HG03280 (cell line): ENCODE data around the gene MAGI3.
"Not testable (repeated sequence)": the region's sequence is repeated elsewhere in the genome, so short reads cannot be mapped to it uniquely, and the experiment has no call there.

Experiments used
- ATAC-seq: cut with Tn5 transposase; IDR thresholded peaks from one replicate; pipeline ENCODE4 v1.9.1; 2021; ENCODE audit warnings: mild to moderate bottlenecking, moderate library complexity; ENCODE audit not compliant: unreplicated experiment

The MAGI3 gene

DNA sequence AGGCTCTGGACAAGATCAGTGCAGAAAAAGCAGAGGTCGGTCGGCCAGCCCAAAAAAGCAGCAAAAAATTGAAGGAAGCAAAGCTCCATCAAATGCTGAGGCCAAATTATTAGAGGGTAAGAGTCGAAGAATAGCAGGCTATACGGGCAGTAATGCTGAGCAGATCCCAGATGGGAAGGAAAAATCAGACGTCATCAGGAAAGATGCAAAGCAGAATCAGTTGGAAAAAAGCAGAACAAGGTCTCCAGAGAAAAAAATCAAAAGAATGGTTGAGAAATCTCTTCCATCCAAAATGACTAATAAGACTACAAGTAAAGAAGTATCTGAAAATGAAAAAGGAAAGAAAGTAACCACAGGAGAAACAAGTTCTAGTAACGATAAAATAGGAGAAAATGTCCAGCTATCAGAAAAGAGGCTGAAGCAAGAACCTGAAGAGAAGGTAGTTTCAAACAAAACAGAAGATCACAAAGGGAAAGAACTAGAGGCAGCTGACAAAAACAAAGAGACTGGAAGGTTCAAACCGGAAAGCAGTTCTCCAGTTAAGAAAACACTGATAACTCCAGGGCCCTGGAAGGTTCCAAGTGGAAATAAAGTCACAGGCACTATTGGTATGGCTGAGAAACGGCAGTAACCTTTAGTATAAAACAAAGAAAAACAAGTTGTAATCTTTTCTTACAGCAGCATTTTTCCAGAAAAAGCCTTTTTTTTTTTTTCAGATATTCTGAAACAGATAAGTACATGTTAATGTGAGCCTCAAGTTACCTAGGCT, 293.3 kb downstream of the MAGI3 start:
- no peak for ATAC-seq

DNA sequence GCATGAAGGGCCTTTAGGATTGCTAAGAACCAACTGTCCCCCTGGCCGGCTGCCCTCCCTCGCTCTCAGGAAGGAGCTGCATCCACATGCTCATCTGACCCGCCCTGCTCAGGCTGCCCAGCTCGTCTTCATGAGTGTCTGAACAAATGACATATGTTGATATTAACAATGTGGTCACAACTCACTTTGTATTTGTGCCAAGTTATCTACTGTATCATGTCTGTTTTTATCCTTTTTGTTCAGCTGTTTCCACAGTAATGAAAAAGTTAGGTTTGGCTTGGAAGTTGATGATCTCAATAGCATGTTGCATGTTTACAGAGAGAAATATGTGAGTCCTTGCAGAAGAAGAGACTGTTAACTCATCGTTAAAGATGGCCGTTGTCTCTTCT, 293.8 kb downstream of the MAGI3 start:
- ATAC-seq = no peak

DNA sequence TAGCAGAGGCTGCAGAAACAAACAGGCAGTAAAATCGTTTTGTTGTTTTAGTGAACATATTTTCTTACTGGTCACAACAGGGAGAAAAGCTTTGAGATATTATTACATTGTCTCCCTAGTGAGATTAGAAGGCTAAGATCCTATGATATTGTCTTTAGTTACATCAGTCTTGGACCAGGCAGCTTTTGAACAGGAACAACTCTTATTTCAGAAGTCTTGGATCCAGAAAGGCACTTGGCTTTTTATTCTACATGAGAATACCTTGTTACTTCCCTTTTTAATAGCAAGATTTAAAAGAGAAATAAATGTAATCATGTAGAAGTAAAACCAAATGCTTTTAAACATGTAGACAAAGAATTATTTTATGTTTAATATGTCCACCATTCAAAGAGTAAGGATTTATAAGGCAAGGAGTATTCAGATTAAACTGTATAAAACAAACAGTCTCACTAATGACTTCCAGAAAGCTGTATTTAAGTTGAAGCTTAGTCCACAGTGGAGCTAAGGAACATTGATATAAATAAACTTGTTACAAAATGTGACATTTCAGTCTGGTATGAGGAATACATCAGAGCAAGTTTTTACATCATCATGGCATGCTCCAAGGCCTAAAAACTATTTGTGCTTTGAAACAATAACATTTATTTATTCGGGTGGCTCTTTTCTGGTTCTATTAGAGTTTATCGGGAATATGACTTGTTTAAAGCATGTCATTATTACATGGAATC, 296.7 kb downstream of the MAGI3 start:
- no peak for ATAC-seq

DNA sequence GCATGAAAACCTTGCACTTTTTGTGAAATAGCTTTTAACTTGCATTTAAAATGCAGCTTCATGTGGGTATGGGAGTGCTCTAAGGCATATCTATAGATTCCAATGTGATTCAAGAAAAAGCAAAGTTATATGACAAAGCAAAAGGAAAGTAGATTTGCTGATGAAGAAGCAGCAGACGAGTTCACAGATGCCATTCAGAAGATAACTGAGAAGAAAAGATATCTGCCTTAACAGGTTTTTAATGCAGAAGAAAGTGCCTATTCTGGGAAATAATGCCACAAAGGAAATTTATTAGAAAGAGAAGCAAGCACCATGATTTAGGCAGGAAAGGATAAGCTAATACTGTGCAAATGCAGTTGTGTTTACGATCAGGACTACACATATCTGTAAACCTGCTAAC, 300.9 kb downstream of the MAGI3 start:
- no peak for ATAC-seq

DNA sequence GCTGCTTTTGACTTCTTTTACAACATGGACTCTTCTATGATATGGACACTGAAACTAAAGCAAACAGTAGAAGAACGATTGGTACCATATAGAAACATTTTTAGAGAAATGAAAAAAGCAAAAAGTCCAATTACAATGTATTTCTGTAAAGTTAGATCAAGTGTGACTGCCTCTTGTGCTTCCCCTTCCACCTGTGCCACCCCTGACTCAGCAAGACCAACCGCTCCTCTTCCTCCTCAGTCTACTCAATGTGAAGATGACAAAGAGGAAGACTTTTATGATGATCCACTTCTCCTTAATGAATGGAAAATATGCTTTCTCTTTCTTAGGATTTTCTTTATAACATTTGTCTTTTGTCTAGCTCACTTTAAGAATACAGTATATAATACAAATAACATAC, 302.0 kb downstream of the MAGI3 start:
- ATAC-seq = no peak

DNA sequence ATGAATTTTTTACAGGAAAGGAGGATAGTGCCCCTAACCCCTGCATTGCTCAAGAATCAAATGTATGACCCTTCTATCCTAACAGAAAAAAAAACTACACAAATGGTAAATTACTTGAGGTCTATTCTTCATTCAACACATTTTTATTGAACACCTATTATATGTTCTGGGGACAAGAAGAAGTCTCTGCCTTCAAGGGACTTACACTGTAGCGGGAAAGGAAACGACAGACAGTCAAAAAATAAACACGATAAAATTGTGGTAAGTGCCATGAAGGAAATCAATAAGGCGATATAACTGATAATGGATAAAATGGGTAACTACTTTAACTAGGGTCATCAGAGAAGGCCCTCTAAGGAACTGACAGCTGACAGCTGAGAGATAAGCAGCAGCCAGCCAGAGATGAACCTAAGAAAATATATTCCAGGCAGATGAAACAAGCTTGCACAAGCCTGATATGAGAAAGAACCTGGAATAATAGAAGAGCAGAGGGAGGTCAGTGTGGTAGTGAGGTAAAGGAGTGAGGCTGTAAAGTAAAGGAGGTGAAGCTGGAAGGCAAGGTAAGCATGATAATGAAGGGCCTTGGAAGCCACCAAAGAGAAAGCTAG, 302.6 kb downstream of the MAGI3 start:
- ATAC-seq = no peak

DNA sequence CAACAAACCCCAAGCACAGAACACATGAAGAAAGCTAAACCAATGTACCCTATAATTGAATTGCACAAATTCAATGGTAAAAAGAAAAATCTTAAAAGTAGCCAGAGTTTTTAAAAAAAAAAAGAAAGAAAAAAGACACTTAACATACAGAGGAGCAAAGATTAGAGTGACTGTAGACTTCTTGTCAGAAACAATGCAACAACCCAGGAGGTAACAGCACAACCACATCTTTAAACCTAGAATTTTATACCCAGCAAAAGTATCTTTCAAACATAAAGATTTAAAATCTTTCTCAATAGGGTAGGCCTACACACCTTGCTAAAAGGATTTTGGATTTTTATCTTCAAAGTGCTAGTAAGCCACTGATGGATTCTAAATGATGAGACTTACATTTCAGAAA, 304.6 kb downstream of the MAGI3 start:
- ATAC-seq = no peak

DNA sequence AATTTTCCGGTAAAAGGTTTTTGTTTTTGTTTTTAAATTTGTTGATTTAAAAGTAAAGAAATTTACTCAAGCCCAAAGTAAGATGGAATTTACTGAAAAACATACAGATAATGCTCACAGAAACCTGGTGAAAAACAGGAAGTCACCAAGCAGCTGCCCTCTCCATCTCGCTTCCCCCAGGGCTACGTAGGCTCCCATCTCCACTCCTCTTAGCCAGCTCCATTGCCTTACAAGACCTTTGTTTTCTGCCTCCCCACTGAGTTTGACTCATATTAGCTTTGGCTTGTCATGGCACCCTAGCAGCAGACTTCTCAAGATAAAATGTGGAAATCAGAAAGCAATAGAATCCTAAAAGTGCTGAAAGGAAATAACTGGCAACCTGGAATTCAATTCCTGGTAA, 311.1 kb downstream of the MAGI3 start:
- ATAC-seq = no peak

DNA sequence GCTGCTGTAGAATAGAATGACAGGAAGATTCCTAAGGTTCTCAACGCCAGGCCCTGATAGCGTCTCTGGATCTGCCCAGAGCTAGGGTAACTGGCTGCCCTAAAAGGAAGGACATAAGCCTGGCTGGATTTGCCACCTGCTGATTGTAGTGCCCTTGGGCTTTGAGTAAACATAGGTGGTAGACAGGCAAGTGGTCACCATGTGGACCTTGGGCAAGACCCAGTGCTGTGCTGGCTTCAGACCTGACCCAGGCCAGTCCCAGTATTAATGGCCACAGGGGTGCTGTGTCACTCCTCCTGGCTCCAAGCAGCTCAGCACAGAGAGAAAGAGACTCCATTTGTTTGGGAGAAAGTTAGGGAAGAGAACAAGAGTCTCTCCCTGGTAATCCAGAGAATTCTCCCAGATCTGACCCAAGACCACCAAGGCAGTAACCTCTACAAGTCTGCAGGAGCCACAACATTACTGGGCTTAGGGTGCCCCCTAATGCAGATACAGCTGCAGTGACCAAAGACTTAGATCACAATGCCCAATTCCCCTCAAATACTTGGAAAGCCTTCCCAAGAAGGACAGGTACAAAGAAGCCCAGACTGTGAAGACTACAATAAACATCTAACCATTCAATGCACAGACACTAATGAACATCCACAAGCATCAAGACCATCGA, 324.4 kb downstream of the MAGI3 start:
- no peak for ATAC-seq

DNA sequence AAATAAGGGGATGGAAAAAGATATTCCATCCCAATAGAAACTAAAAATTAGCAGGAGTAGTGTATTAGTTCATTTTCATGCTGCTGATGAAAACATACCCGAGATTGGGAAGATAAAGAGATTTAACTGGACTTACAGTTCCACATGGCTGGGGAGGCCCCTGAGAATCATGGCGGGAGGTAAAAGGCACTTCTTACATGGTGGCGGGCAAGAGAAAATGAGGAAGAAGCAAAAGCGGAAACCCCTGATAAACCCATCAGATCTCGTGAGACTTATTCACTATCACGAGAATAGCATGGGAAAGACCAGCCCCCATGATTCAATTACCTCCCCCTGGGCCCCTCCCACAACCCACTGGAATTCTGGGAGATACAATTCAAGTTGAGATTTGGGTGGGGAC, 327.2 kb downstream of the MAGI3 start:
- ATAC-seq = not testable (repeated sequence)

DNA sequence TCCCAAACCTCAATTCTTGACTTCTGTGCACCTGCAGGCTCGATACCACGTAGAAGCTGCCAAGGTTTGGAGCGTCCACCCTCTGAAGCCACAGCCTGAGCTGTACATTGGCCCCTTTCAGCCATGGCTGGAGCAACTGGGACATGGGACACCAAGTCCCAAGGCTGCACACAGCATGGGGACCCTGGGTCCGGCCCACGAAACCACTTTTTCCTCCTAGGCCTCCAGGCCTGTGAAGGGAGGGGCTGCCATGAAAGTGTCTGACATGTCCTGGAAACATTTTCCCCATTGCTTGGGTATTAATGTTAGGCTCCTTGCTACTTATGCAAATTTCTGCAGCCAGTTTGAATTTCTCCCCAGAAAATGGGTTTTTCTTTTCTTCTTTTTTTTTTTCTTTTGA, 328.3 kb downstream of the MAGI3 start:
- ATAC-seq = not testable (repeated sequence)

DNA sequence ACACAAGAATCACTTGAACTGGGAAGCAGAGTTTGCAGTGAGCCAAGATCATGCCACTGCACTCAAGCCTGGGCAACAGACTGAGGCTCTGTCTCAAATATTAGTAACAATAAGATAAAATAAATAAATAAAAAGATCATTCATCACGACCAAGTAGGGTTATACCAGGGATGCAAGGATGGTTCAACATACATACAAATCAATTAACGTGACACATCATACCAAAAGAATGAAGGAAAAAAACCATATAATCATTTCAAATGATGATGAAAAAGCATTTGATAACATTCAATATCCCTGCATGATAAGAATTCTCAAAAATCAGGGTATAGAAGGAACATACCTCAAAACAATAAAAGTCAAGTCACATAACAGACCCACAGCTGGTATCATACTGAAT, 330.7 kb downstream of the MAGI3 start:
- ATAC-seq = no peak

DNA sequence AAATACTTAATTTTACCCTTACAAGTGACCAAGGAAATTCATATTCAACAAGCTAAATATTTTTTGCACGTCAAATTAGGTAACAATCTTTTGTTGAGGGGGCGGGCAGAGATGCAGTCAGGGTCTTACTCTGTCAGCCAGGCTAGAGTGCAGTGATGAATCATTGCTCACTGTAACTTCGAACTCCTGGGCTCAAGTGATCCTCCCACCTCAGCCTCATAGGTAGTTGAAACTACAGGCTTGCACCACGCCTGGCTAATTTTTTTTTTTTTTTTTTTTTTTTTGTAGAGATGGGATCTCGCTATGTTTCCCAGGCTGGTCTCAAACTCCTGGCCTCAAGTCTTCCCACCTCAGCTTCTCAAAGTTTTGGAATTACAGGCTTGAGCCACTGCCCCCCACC, 342.5 kb downstream of the MAGI3 start:
- ATAC-seq = no peak

DNA sequence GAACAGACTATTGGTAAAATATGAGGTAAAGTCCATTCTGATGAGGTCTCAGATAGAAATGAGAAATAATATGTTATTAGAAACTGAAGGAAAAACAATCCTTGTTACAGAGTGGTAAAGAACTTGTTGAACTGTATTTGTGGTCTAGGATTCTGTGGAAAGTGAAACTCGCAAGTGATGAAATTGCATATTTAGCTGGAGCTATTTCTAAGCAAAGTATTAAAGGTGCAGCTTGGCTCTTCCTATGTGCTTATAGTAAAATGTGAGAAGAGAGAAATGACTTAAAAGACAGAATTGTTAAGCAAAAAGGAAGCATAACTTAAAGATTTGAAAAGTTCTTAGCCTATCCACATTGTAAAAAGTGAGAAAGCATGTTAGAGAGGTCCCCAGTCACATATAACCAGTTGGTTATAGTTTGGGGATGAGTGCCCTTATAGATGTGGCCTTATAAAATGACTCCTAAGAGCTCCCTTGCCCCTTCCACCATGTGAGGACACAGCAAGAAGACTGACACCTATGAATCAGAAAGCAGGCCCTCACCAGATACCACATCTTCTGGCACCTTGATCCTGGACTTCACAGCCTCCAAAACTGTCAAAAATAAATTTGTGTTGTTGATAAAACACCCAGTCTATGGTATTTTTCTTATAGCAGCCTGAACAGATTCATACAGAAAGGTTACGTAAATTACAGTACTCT, 344.2 kb downstream of the MAGI3 start:
- ATAC-seq = no peak
